ENCODE results near the gene ALDOA. TPM values are rescaled to one million over a fixed set of nuclear protein-coding genes. Genes with fewer than 3 reads are reported as not detected.

Gene ALDOA
- total and polyA plus RNA-seq, 9 of the 15 experiments (the other 6 are each of a cell fraction or from before 2014, with no cell fraction given) = 311 to 2,224 (median 1,293) TPM

DNA sequence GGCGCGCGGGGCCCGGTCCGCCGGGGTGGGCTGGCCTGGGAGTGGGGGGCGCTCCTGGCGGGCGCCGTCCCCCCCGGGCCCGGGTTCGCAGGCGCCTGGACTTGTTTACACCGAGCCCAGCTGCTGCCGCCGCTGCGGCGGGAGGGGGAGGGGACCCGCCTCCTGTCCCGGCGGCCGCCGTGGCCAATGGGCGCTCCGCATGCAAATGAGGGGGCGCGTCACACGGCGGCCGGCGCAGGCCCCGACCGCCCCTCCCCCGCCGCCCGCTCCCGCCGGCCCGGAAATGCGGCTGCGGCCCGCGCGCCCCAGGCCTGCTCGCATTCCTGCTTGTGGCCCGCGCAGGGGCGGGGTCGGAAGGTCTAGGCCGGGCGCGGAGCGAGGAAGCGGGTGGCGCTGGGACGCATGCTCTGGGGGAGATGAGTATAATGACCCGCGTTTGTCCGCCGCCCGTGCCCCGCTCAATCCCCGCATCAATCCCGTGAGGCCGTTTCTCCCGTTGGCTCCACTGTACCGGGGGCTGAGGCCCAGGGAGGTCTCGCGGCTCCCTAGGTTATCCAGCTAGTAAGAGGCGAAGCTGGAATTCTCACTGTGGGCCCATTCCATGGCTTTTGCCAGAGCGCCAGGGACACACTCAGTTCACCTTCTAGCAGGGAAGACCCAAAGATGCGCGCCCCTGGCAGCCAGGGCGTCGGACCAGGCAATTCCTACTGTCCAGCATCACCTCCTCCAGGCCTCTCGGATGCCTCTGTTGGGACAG is 30.7 kb downstream of the ALDOA start, which contains the start of gene YPEL3 (continued):
- peak; percentile 94 to 96 for TF ChIP-seq SIN3A (IDR thresholded peaks at IDR 0.05; ENCODE audit: borderline replicate concordance in 2 of 2, control insufficient read depth in 1 of 2, low read depth in 2 of 2, low read length in 2 of 2)
- TF ChIP-seq, protein P1, sequence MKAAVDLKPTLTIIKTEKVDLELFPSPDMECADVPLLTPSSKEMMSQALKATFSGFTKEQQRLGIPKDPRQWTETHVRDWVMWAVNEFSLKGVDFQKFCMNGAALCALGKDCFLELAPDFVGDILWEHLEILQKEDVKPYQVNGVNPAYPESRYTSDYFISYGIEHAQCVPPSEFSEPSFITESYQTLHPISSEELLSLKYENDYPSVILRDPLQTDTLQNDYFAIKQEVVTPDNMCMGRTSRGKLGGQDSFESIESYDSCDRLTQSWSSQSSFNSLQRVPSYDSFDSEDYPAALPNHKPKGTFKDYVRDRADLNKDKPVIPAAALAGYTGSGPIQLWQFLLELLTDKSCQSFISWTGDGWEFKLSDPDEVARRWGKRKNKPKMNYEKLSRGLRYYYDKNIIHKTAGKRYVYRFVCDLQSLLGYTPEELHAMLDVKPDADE (conservative IDR thresholded peaks at IDR 0.05; ENCODE audit: control insufficient read depth, low read depth, low read length) = peak; percentile 56; the same call in 1 of the 2 replicates
- TF ChIP-seq, protein P2, sequence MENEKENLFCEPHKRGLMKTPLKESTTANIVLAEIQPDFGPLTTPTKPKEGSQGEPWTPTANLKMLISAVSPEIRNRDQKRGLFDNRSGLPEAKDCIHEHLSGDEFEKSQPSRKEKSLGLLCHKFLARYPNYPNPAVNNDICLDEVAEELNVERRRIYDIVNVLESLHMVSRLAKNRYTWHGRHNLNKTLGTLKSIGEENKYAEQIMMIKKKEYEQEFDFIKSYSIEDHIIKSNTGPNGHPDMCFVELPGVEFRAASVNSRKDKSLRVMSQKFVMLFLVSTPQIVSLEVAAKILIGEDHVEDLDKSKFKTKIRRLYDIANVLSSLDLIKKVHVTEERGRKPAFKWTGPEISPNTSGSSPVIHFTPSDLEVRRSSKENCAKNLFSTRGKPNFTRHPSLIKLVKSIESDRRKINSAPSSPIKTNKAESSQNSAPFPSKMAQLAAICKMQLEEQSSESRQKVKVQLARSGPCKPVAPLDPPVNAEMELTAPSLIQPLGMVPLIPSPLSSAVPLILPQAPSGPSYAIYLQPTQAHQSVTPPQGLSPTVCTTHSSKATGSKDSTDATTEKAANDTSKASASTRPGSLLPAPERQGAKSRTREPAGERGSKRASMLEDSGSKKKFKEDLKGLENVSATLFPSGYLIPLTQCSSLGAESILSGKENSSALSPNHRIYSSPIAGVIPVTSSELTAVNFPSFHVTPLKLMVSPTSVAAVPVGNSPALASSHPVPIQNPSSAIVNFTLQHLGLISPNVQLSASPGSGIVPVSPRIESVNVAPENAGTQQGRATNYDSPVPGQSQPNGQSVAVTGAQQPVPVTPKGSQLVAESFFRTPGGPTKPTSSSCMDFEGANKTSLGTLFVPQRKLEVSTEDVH (IDR thresholded peaks at IDR 0.05; ENCODE audit: low read depth, partially characterized antibody) = no peak
- TF ChIP-seq MEF2D (tag; conservative IDR thresholded peaks at IDR 0.05; ENCODE audit: low read depth) = no peak
- no peak for TF ChIP-seq ZNF695 (CRISPR knock-in tag; IDR thresholded peaks at IDR 0.05)
- TF ChIP-seq MAFG (tag; conservative IDR thresholded peaks at IDR 0.05) = no peak
- TF ChIP-seq FUS (optimal IDR thresholded peaks at IDR 0.05; ENCODE audit: low read depth, low read length) = no peak
- TF ChIP-seq, protein P3, sequence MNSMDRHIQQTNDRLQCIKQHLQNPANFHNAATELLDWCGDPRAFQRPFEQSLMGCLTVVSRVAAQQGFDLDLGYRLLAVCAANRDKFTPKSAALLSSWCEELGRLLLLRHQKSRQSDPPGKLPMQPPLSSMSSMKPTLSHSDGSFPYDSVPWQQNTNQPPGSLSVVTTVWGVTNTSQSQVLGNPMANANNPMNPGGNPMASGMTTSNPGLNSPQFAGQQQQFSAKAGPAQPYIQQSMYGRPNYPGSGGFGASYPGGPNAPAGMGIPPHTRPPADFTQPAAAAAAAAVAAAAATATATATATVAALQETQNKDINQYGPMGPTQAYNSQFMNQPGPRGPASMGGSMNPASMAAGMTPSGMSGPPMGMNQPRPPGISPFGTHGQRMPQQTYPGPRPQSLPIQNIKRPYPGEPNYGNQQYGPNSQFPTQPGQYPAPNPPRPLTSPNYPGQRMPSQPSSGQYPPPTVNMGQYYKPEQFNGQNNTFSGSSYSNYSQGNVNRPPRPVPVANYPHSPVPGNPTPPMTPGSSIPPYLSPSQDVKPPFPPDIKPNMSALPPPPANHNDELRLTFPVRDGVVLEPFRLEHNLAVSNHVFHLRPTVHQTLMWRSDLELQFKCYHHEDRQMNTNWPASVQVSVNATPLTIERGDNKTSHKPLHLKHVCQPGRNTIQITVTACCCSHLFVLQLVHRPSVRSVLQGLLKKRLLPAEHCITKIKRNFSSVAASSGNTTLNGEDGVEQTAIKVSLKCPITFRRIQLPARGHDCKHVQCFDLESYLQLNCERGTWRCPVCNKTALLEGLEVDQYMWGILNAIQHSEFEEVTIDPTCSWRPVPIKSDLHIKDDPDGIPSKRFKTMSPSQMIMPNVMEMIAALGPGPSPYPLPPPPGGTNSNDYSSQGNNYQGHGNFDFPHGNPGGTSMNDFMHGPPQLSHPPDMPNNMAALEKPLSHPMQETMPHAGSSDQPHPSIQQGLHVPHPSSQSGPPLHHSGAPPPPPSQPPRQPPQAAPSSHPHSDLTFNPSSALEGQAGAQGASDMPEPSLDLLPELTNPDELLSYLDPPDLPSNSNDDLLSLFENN (IDR thresholded peaks at IDR 0.05; ENCODE audit: low read depth in 2 of 2, low read length in 2 of 2) = no peak
- TF ChIP-seq TOE1 (IDR thresholded peaks at IDR 0.05; ENCODE audit: borderline replicate concordance) = no peak
- TF ChIP-seq TOE1 (CRISPR knock-in tag; IDR thresholded peaks at IDR 0.05; ENCODE audit: borderline replicate concordance, low read depth) = no peak
- no peak for TF ChIP-seq RFX5 (IDR thresholded peaks at IDR 0.05; ENCODE audit: low read depth, low read length)
- TF ChIP-seq SRSF3 (IDR thresholded peaks at IDR 0.05; ENCODE audit: insufficient read depth, low read length) = no peak
- no peak for TF ChIP-seq ETS2 (tag; IDR thresholded peaks at IDR 0.05; ENCODE audit: borderline replicate concordance, poor library complexity, severe bottlenecking)
- TF ChIP-seq, protein P4, sequence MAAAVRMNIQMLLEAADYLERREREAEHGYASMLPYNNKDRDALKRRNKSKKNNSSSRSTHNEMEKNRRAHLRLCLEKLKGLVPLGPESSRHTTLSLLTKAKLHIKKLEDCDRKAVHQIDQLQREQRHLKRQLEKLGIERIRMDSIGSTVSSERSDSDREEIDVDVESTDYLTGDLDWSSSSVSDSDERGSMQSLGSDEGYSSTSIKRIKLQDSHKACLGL (CRISPR knock-in tag; IDR thresholded peaks at IDR 0.05; ENCODE audit: borderline replicate concordance, poor library complexity, severe bottlenecking) = no peak
- peak; percentile 56 for TF ChIP-seq RBM25 (IDR thresholded peaks at IDR 0.05; ENCODE audit: low read depth, low read length, severe bottlenecking)
- peak; percentile 33 to 97; a peak in 3 of 4 replicates for TF ChIP-seq TEAD1 (CRISPR knock-in tag; IDR thresholded peaks at IDR 0.05)
- TF ChIP-seq MYC (IDR thresholded peaks at IDR 0.05; ENCODE audit: low read depth, low read length) = peak; percentile 78
- peak; percentile 62; the same call in 1 of the 2 replicates for TF ChIP-seq MYC (CRISPR knock-in tag; IDR thresholded peaks at IDR 0.05; ENCODE audit: borderline replicate concordance, low read depth)

Data from K562 (cell line).